Measurements from ENCODE around the gene RASGRF2.

The RASGRF2 gene

GRCh38 chr5:81165493-81166119, 205.4 kb downstream of the RASGRF2 start:
- peak; percentile 25 to 31 (median 27) for DNase-seq (ENCODE audit: low read depth in 2 of 3, low spot score in 2 of 3)

- DNase-seq (ENCODE audit: low read depth in 2 of 3, low spot score in 2 of 3), result no peak
Measured at GRCh38 chr5:81166430-81166829, 206.3 kb downstream of the RASGRF2 start.

- no peak for DNase-seq (ENCODE audit: low read depth in 2 of 3, low spot score in 2 of 3)
Measured at GRCh38 chr5:81167078-81167477, 206.9 kb downstream of the RASGRF2 start.

GRCh38 chr5:81167544-81167943, 207.4 kb downstream of the RASGRF2 start:
- DNase-seq (ENCODE audit: low read depth in 2 of 3, low spot score in 2 of 3), result no peak

GRCh38 chr5:81169924-81170323, 209.8 kb downstream of the RASGRF2 start:
- no peak for DNase-seq (ENCODE audit: low read depth in 2 of 3, low spot score in 2 of 3)

- DNase-seq (ENCODE audit: low read depth in 2 of 3, low spot score in 2 of 3), result no peak
Measured at GRCh38 chr5:81171769-81172168, 211.6 kb downstream of the RASGRF2 start.

GRCh38 chr5:81172710-81173109, 212.5 kb downstream of the RASGRF2 start:
- DNase-seq (ENCODE audit: low read depth in 2 of 3, low spot score in 2 of 3), result no peak

GRCh38 chr5:81177061-81177460, 216.9 kb downstream of the RASGRF2 start:
- no peak for DNase-seq (ENCODE audit: low read depth in 2 of 3, low spot score in 2 of 3)

- no peak for DNase-seq (ENCODE audit: low read depth in 2 of 3, low spot score in 2 of 3)
Measured at GRCh38 chr5:81179959-81180358, 219.8 kb downstream of the RASGRF2 start.

GRCh38 chr5:81180780-81181460, 220.8 kb downstream of the RASGRF2 start:
- no peak for DNase-seq (ENCODE audit: low read depth in 2 of 3, low spot score in 2 of 3)

- DNase-seq (ENCODE audit: low read depth in 2 of 3, low spot score in 2 of 3), result no peak
Measured at GRCh38 chr5:81181576-81182316, 221.6 kb downstream of the RASGRF2 start.

- DNase-seq (ENCODE audit: low read depth in 2 of 3, low spot score in 2 of 3), result no peak
Measured at GRCh38 chr5:81182396-81183390, 222.5 kb downstream of the RASGRF2 start.

- DNase-seq (ENCODE audit: low read depth in 2 of 3, low spot score in 2 of 3), result no peak
Measured at GRCh38 chr5:81183811-81184748, 223.9 kb downstream of the RASGRF2 start.

- DNase-seq (ENCODE audit: low read depth in 2 of 3, low spot score in 2 of 3), result no peak
Measured at GRCh38 chr5:81184749-81185110, 224.6 kb downstream of the RASGRF2 start.

- DNase-seq (ENCODE audit: low read depth in 2 of 3, low spot score in 2 of 3), result no peak
Measured at GRCh38 chr5:81187885-81188284, 227.7 kb downstream of the RASGRF2 start.

GRCh38 chr5:81188962-81189361, 228.8 kb downstream of the RASGRF2 start:
- no peak for DNase-seq (ENCODE audit: low read depth in 2 of 3, low spot score in 2 of 3)

- no peak for DNase-seq (ENCODE audit: low read depth in 2 of 3, low spot score in 2 of 3)
Measured at GRCh38 chr5:81189875-81190498, 229.8 kb downstream of the RASGRF2 start.

GRCh38 chr5:81191726-81192372, 231.7 kb downstream of the RASGRF2 start:
- DNase-seq (ENCODE audit: low read depth in 2 of 3, low spot score in 2 of 3), result no peak

- DNase-seq (ENCODE audit: low read depth in 2 of 3, low spot score in 2 of 3), result no peak
Measured at GRCh38 chr5:81192373-81192750, 232.2 kb downstream of the RASGRF2 start.
